OCI-LY1 (cell line): Measurements from ENCODE around the gene NLGN3.
A peak's percentile ranks its signal among the peaks of the same experiment; 100 is the strongest.

Experiments used
- H2AFZ ChIP-seq: fragments of 200-600 bp; sonication (generic), shearing (Covaris generic); 2 replicates; pipeline ENCODE4 v1.6.0; 2014; ENCODE audit warnings: antibody characterized with exemption, mild to moderate bottlenecking, low read length
- H3F3A ChIP-seq: fragments of 200-600 bp; sonication (generic), shearing (Covaris generic); 2 replicates; pipeline ENCODE4 v1.6.0; 2014; ENCODE audit warnings: mild to moderate bottlenecking, antibody characterized with exemption, low read length, moderate library complexity; ENCODE audit not compliant: insufficient read depth
- H3K27ac ChIP-seq: fragments of 200-600 bp; sonication (generic); 2 replicates; pipeline ENCODE4 v1.5.1; 2014; ENCODE audit warnings: low read length, mixed run types, mild to moderate bottlenecking, low read depth; ENCODE audit not compliant: poor library complexity, severe bottlenecking
- H3K27me3 ChIP-seq: fragments of 200-600 bp; sonication (generic); 2 replicates; pipeline ENCODE4 v1.6.0; 2014; ENCODE audit warnings: antibody characterized with exemption, mild to moderate bottlenecking, low read length, moderate library complexity; ENCODE audit not compliant: insufficient read depth
- H3K36me3 ChIP-seq: fragments of 200-600 bp; sonication (generic); 2 replicates; pipeline ENCODE4 v1.6.1; 2014; ENCODE audit warnings: mild to moderate bottlenecking, antibody characterized with exemption, low read length, moderate library complexity, mixed read lengths; ENCODE audit not compliant: insufficient read depth
- H3K4me1 ChIP-seq: fragments of 200-600 bp; sonication (generic); 2 replicates; pipeline ENCODE4 v1.5.1; 2014; ENCODE audit warnings: mild to moderate bottlenecking, low read length, moderate library complexity; ENCODE audit not compliant: insufficient read depth, severe bottlenecking
- H3K4me2 ChIP-seq: fragments of 200-600 bp; sonication (generic), shearing (Covaris generic); 2 replicates; pipeline ENCODE4 v1.6.1; 2014; ENCODE audit warnings: low read length
- H3K4me3 ChIP-seq: fragments of 200-600 bp; sonication (generic); 2 replicates; pipeline ENCODE4 v1.5.1; 2014; ENCODE audit warnings: low read length, low read depth, mild to moderate bottlenecking, mixed read lengths; ENCODE audit not compliant: poor library complexity, severe bottlenecking
- H3K79me2 ChIP-seq: fragments of 200-600 bp; shearing (Covaris generic); 2 replicates; pipeline ENCODE4 v1.6.1; 2016; ENCODE audit warnings: mixed run types, low read length, mixed read lengths; ENCODE audit not compliant: insufficient read depth
- H3K9ac ChIP-seq: fragments of 200-600 bp; sonication (generic), shearing (Covaris generic); 2 replicates; pipeline ENCODE4 v1.6.1; 2014; ENCODE audit warnings: mild to moderate bottlenecking, low read length, mixed read lengths
- H3K9me2 ChIP-seq: fragments of 200-600 bp; sonication (generic), shearing (Covaris generic); 2 replicates; pipeline ENCODE4 v1.6.1; 2014; ENCODE audit warnings: low read depth, mild to moderate bottlenecking, low read length, mixed read lengths
- H3K9me3 ChIP-seq: fragments of 200-600 bp; shearing (Covaris generic); 2 replicates; pipeline ENCODE4 v1.6.1; 2014; ENCODE audit warnings: low read length, mixed read lengths
- H4K20me1 ChIP-seq: fragments of 200-600 bp; sonication (generic), shearing (Covaris generic); 2 replicates; pipeline ENCODE4 v1.6.0; 2016; ENCODE audit warnings: mild to moderate bottlenecking, low read length; ENCODE audit not compliant: insufficient read depth
- EZH2 ChIP-seq: fragments of 200-600 bp; sonication (generic), shearing (Covaris generic); IDR thresholded peaks from 2 replicates; pipeline ENCODE4 v1.8.0; 2017; ENCODE audit warnings: borderline replicate concordance, mixed run types, mild to moderate bottlenecking, antibody characterized with exemption, low read length, moderate library complexity, mixed read lengths
- TF ChIP-seq, protein P1 (sequence below): fragments of 200-600 bp; sonication (generic), shearing (Covaris generic); IDR thresholded peaks from 2 replicates; pipeline ENCODE4 v1.5.1; 2017; ENCODE audit warnings: mild to moderate bottlenecking, antibody characterized with exemption, low read length, moderate library complexity, mixed read lengths

Gene NLGN3

DNA sequence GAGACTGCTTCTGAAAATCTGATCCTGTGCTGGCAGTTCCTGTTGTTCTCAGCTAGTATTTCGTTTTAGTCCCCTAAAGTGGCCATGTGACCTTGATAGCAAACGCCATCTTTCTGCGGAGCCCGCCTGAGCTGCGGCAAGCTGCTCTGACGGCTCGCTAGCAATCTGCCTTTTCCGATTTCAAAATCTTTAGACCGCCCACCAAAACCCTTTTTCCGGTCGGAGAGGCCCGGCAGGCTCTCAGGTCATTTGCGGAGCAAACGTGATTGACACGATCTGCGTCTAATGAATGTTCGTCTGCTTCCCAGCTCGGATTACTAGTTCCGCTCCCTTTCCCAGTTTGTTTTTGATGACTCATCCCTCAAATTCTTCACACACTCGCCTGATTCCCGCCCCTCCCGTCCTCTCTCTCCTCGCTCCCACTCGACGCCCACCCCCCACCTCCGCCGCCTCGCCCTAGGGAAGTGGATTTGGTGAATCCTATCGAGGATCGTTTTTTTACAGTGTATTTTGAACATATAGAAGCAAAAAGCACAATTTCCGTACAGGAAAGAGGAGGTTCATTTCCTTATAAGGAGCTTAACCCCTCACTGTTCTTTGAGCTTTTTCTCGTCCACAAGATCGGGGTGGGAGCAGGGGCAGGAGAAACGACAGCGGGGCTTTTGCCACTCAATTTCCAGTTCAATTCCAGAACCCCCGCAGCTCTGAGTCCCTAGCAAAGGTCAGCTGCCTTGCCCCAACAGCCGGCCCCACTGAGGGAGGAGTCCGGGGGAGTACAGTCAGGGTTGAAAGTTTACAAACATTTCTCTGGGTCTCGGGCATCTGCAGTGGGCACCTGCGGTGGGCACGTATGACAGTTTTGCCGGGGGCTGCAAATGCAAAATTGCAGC is 37.5 kb downstream of the NLGN3 start:
- Histone ChIP-seq H3K9me2 (no peaks in the 10 kb centered on the region), H3K27ac (peak overlapping the region; percentile 93), H3K4me3 (peak overlapping the region; percentile 58), H3F3A (peaks cover 4% of the 10 kb centered on the region; the same call in 1 of the 2 replicates), H2AFZ (no peak overlapping the region), H3K79me2 (no peaks in the 10 kb centered on the region), H3K4me2 (peak overlapping the region; percentile 89), H3K27me3 (no peaks in the 10 kb centered on the region), H3K9ac (peak overlapping the region; percentile 92), H4K20me1 (no peaks in the 10 kb centered on the region), H3K9me3 (no peaks in the 10 kb centered on the region), H3K4me1 (peaks cover 23% of the 10 kb centered on the region), H3K36me3 (no peaks in the 10 kb centered on the region)
- TF ChIP-seq, protein P1, sequence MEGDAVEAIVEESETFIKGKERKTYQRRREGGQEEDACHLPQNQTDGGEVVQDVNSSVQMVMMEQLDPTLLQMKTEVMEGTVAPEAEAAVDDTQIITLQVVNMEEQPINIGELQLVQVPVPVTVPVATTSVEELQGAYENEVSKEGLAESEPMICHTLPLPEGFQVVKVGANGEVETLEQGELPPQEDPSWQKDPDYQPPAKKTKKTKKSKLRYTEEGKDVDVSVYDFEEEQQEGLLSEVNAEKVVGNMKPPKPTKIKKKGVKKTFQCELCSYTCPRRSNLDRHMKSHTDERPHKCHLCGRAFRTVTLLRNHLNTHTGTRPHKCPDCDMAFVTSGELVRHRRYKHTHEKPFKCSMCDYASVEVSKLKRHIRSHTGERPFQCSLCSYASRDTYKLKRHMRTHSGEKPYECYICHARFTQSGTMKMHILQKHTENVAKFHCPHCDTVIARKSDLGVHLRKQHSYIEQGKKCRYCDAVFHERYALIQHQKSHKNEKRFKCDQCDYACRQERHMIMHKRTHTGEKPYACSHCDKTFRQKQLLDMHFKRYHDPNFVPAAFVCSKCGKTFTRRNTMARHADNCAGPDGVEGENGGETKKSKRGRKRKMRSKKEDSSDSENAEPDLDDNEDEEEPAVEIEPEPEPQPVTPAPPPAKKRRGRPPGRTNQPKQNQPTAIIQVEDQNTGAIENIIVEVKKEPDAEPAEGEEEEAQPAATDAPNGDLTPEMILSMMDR: no peak
- no peak for TF ChIP-seq EZH2

DNA sequence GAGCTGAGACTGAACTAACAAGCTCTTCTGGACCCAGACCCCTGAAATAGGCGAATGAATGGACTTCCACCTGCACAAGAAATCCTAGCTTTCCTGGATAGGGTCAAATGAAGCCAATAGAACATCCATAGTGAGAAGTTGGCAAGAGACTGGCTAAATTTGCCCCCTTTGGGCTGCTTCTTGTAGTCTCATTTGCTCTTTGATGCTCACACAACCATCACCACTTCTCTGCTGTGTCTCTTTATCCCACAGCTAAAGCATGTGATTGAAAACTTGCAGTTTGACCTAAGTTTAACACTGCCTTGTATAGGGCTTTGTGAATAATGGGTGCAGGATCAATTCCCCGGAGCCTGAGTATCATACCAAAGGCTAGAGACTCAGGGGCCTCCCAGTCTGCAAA is 38.2 kb downstream of the NLGN3 start:
- Histone ChIP-seq H3K9me3 (no peaks in the 10 kb centered on the region), H3K9ac (peak overlapping the region; percentile 92), H3K4me1 (peaks cover 23% of the 10 kb centered on the region), H4K20me1 (no peaks in the 10 kb centered on the region), H3K4me3 (peak overlapping the region; percentile 58), H3K9me2 (no peaks in the 10 kb centered on the region), H3K4me2 (peak overlapping the region; percentile 89), H3K36me3 (no peaks in the 10 kb centered on the region), H3F3A (peaks cover 4% of the 10 kb centered on the region; the same call in 1 of the 2 replicates), H3K79me2 (no peaks in the 10 kb centered on the region), H2AFZ (no peak overlapping the region), H3K27me3 (no peaks in the 10 kb centered on the region), H3K27ac (peak overlapping the region; percentile 93)
- TF ChIP-seq, protein P1: no peak
- TF ChIP-seq EZH2: no peak

DNA sequence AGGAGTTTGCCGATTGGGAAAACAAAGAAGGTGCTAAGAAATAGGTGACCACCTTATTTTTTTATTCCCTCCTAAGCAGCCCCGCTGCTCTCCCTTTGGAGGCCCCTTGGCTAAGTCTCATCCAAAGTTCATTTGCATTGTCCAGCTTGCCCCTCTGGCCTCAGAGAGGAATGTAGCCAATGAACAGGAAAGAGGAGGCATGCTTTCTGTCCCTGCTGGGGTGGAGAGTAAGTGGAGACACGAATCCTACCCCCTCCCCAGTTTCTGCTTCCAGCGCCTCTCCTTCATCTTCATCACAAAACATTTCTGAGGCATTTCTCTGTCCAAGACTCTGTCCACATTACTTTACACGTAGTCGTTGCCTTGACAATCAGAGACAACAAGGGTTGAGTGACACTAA is 38.7 kb downstream of the NLGN3 start:
- Histone ChIP-seq H3K36me3 (no peaks in the 10 kb centered on the region), H3K9me2 (no peaks in the 10 kb centered on the region), H3K4me3 (no peak overlapping the region), H3K4me2 (no peak overlapping the region), H3K4me1 (peaks cover 23% of the 10 kb centered on the region), H4K20me1 (no peaks in the 10 kb centered on the region), H3K79me2 (no peaks in the 10 kb centered on the region), H3K9ac (no peak overlapping the region; the same call in 1 of the 2 replicates), H2AFZ (no peak overlapping the region), H3K27ac (peak overlapping the region; percentile 93), H3F3A (peaks cover 4% of the 10 kb centered on the region; the same call in 1 of the 2 replicates), H3K27me3 (no peaks in the 10 kb centered on the region), H3K9me3 (no peaks in the 10 kb centered on the region)
- no peak for TF ChIP-seq EZH2
- TF ChIP-seq, protein P1: no peak
